PC-3 (cell line): ENCODE results near the gene PUS10. TPM values are rescaled to one million over a fixed set of nuclear protein-coding genes. Genes with fewer than 3 reads are reported as not detected.

Source experiments
- ATAC-seq: fragments of 200-7000 bp; cut with Tn5 transposase; 2 replicates; pipeline ENCODE4 v1.9.1; 2020; ENCODE audit warnings: mild to moderate bottlenecking, moderate library complexity
- BruUV-seq: library from RNA; stranded (reverse); fragments of 400-500 nt; replicated peaks from 2 replicates; lab custom pipeline; 2021; lab: Mats Ljungman, UMichigan
- CTCF ChIA-PET: fragments of 300-600 bp; sonication (Branson Sonifier 250); formaldehyde crosslinking; loops from one replicate; lab custom pipeline; 2022; ENCODE audit warnings: antibody characterized with exemption; lab: Charles Lee
- POLR2A ChIA-PET: fragments of 300-600 bp; sonication (Branson Sonifier 250); formaldehyde crosslinking; loops from one replicate; lab custom pipeline; 2022; ENCODE audit warnings: antibody characterized with exemption; ENCODE audit not compliant: unreplicated experiment; lab: Charles Lee
- DNase-seq: peaks from one replicate; pipeline ENCODE4 v3.0.0-alpha.2; 2015
- H2AFZ ChIP-seq: fragments of 300-600 bp; sonication (generic); 2 replicates; pipeline ENCODE4 v1.6.0; 2016; ENCODE audit warnings: antibody characterized with exemption, low read length
- H3F3A ChIP-seq: fragments of 300-600 bp; sonication (generic); one replicate; pipeline ENCODE4 v1.6.0; 2017; ENCODE audit warnings: antibody characterized with exemption, low read length, control low read depth, mild to moderate bottlenecking; ENCODE audit not compliant: unreplicated experiment
- H3K27ac ChIP-seq: fragments of 300-600 bp; sonication (generic); 2 replicates; pipeline ENCODE4 v1.5.1; 2016; ENCODE audit warnings: mild to moderate bottlenecking, low read length
- H3K27me3 ChIP-seq: fragments of 300-600 bp; sonication (generic); 2 replicates; pipeline ENCODE4 v1.6.1; 2016; ENCODE audit warnings: low read length, mixed read lengths
- H3K36me3 ChIP-seq: fragments of 300-600 bp; sonication (generic); 2 replicates; pipeline ENCODE4 v1.6.1; 2016; ENCODE audit warnings: low read depth, mixed run types, low read length, mixed read lengths
- H3K4me1 ChIP-seq: fragments of 300-600 bp; sonication (generic); 2 replicates; pipeline ENCODE4 v1.5.1; 2016; ENCODE audit warnings: low read length; ENCODE audit not compliant: insufficient read depth
- H3K4me2 ChIP-seq: fragments of 300-600 bp; sonication (generic); 2 replicates; pipeline ENCODE4 v1.6.0; 2016; ENCODE audit warnings: low read length
- H3K4me3 ChIP-seq: fragments of 300-600 bp; sonication (generic); 2 replicates; pipeline ENCODE4 v1.5.1; 2016; ENCODE audit warnings: mild to moderate bottlenecking, low read length, mixed read lengths
- H3K79me2 ChIP-seq: fragments of 300-600 bp; sonication (generic); 2 replicates; pipeline ENCODE4 v1.6.1; 2017; ENCODE audit warnings: low read length, mixed read lengths
- H3K9ac ChIP-seq: fragments of 300-600 bp; sonication (generic); 2 replicates; pipeline ENCODE4 v1.6.0; 2016; ENCODE audit warnings: mild to moderate bottlenecking, low read length
- H3K9me2 ChIP-seq: fragments of 300-600 bp; sonication (generic); replicated peaks from 2 replicates; pipeline ENCODE4 v1.6.1; 2016; ENCODE audit warnings: mixed run types, low read length, mixed read lengths
- H3K9me3 ChIP-seq: fragments of 300-600 bp; sonication (generic); 2 replicates; pipeline ENCODE4 v1.6.1; 2016; ENCODE audit warnings: low read length, mixed read lengths
- H4K20me1 ChIP-seq: fragments of 300-600 bp; sonication (generic); 2 replicates; pipeline ENCODE4 v1.6.1; 2016; ENCODE audit warnings: low read length, mixed read lengths
- EZH2 ChIP-seq: fragments of 300-600 bp; sonication (generic); IDR thresholded peaks from one replicate; pipeline ENCODE4 v1.6.1; 2017; ENCODE audit warnings: antibody characterized with exemption, mild to moderate bottlenecking, low read length; ENCODE audit not compliant: unreplicated experiment
- EZH2phosphoT487 ChIP-seq: fragments of 300-600 bp; sonication (generic); IDR thresholded peaks from 2 replicates; pipeline ENCODE4 v1.6.1; 2018; ENCODE audit warnings: mild to moderate bottlenecking, antibody characterized with exemption, low read length, borderline replicate concordance
- intact Hi-C: fragments of 100-400 bp; cut with micrococcal nuclease; formaldehyde crosslinking; loops from 2 replicates; pipeline ENCODE4 v1.9.0; 2023
- total RNA-seq: library from RNA; depleted of rRNA; stranded (reverse); fragments of >200 nt; gene quantifications from 2 replicates; pipeline ENCODE4 v1.2.3, GENCODE V29; 2014
- TF ChIP-seq, protein P1 (sequence below): fragments of 300-600 bp; sonication (generic); conservative IDR thresholded peaks from 2 replicates; pipeline ENCODE4 v1.5.1; 2017; ENCODE audit warnings: antibody characterized with exemption, low read depth, mild to moderate bottlenecking, low read length

Gene PUS10
- total RNA-seq, 1 experiment from 2014 or later = 3.6 TPM

DNA sequence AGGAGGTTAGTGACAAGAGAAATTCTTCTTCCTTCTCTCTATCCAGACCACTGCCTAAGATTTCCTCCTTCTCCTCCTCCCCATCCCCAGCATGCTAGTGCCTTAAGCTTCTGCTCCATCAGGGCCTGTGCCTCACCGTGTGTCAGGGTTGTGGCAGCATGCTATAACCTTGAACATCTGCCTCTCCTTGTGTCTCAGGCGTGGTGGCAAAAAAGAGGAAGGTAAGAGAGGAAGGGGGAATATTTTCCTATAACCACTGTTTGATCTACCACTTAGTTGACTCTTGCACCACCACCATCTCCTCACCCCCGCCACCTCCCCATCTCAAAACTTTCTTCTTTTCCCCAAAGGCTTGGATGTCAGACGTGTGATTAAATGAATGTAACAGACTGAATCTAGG is 38.8 kb downstream of the PUS10 start:
- H3K4me1 ChIP-seq = no peaks in the 10 kb centered on the region
- TF ChIP-seq, protein P1, sequence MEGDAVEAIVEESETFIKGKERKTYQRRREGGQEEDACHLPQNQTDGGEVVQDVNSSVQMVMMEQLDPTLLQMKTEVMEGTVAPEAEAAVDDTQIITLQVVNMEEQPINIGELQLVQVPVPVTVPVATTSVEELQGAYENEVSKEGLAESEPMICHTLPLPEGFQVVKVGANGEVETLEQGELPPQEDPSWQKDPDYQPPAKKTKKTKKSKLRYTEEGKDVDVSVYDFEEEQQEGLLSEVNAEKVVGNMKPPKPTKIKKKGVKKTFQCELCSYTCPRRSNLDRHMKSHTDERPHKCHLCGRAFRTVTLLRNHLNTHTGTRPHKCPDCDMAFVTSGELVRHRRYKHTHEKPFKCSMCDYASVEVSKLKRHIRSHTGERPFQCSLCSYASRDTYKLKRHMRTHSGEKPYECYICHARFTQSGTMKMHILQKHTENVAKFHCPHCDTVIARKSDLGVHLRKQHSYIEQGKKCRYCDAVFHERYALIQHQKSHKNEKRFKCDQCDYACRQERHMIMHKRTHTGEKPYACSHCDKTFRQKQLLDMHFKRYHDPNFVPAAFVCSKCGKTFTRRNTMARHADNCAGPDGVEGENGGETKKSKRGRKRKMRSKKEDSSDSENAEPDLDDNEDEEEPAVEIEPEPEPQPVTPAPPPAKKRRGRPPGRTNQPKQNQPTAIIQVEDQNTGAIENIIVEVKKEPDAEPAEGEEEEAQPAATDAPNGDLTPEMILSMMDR = no peak
- TF ChIP-seq EZH2 = no peak
- no peak for TF ChIP-seq EZH2phosphoT487
- no peak overlapping the region for H3K4me3 ChIP-seq
- no peaks in the 10 kb centered on the region for H4K20me1 ChIP-seq
- ChIA-PET POLR2A (no interaction called here), CTCF (no interaction called here)
- BruUV-seq = no TSS peak
- no peaks in the 10 kb centered on the region for H3K27me3 ChIP-seq
- H3K27ac ChIP-seq = no peak overlapping the region
- no peak overlapping the region for H2AFZ ChIP-seq
- no peak for DNase-seq
- H3K9me3 ChIP-seq = no peaks in the 10 kb centered on the region
- H3F3A ChIP-seq = no peaks in the 10 kb centered on the region
- H3K79me2 ChIP-seq = no peaks in the 10 kb centered on the region
- intact Hi-C loops = no loop called here
- no peak overlapping the region for H3K4me2 ChIP-seq
- no peaks in the 10 kb centered on the region for H3K36me3 ChIP-seq
- H3K9me2 ChIP-seq = no peaks in the 10 kb centered on the region
- H3K9ac ChIP-seq = no peak overlapping the region
- no peak for ATAC-seq

DNA sequence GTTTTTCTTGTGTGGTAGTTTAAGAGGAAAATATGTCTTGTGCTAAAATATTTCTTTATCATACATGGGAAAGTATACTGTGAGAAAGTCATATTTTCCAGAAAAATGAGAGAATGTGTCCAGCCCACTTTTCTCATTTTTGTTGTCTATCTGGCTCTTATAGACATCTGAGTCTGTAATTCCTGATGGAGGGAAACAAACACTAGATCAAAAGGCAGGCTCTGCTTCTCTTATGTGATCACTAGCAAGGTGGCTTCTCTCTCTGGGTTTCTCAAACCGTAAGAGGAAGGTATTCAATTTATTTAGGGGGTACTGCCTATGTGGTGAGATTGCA is 40.5 kb downstream of the PUS10 start:
- no peak for DNase-seq
- H3K79me2 ChIP-seq = no peaks in the 10 kb centered on the region
- no peaks in the 10 kb centered on the region for H4K20me1 ChIP-seq
- no peak overlapping the region for H3K4me3 ChIP-seq
- BruUV-seq = no TSS peak
- no peak overlapping the region for H2AFZ ChIP-seq
- no peak for ATAC-seq
- intact Hi-C loops = no loop called here
- H3K9ac ChIP-seq = no peak overlapping the region
- no peaks in the 10 kb centered on the region for H3K9me2 ChIP-seq
- ChIA-PET POLR2A (no interaction called here), CTCF (no interaction called here)
- no peaks in the 10 kb centered on the region for H3K9me3 ChIP-seq
- H3K27ac ChIP-seq = no peak overlapping the region
- no peak overlapping the region for H3K4me2 ChIP-seq
- no peaks in the 10 kb centered on the region for H3K27me3 ChIP-seq
- no peaks in the 10 kb centered on the region for H3K36me3 ChIP-seq
- H3K4me1 ChIP-seq = no peaks in the 10 kb centered on the region
- TF ChIP-seq EZH2 (no peak), EZH2phosphoT487 (no peak)
- TF ChIP-seq, protein P1 = no peak
- H3F3A ChIP-seq = no peaks in the 10 kb centered on the region

GRCh38 chr2:60976875-60977561 is 41.0 kb downstream of the PUS10 start:
- no peak overlapping the region for H3K4me3 ChIP-seq
- no peaks in the 10 kb centered on the region for H3K27me3 ChIP-seq
- intact Hi-C loops = no loop called here
- H3K4me1 ChIP-seq = no peaks in the 10 kb centered on the region
- H2AFZ ChIP-seq = no peak overlapping the region
- H3K9me2 ChIP-seq = no peaks in the 10 kb centered on the region
- H3K36me3 ChIP-seq = no peaks in the 10 kb centered on the region
- H3K27ac ChIP-seq = no peak overlapping the region
- no peaks in the 10 kb centered on the region for H3F3A ChIP-seq
- H3K79me2 ChIP-seq = no peaks in the 10 kb centered on the region
- H3K9me3 ChIP-seq = no peaks in the 10 kb centered on the region
- no TSS peak for BruUV-seq
- CTCF ChIA-PET = no interaction called here
- H3K9ac ChIP-seq = no peak overlapping the region
- TF ChIP-seq, protein P1 = no peak
- TF ChIP-seq EZH2phosphoT487 = no peak
- TF ChIP-seq EZH2 = no peak
- no peak overlapping the region for H3K4me2 ChIP-seq
- POLR2A ChIA-PET = no interaction called here
- DNase-seq (no peak), ATAC-seq (no peak)
- no peaks in the 10 kb centered on the region for H4K20me1 ChIP-seq
